ENCODE measurements around the gene GP9.
A peak's percentile ranks its signal among the peaks of the same experiment; 100 is the strongest.

GP9 gene

GRCh38 chr3:129060276-129061022 is at the start of gene GP9:
Gene GP9 (plus strand): TSS chr3:129060779. CDS start chr3:129061740, 961 bp downstream.
- no peak within 1 kb of the TSS for H3K27ac ChIP-seq
- TF ChIP-seq CTCF (IDR thresholded peaks at IDR 0.05) = no peak

- no peak overlapping the region for H3K27ac ChIP-seq
- TF ChIP-seq ZFX (IDR thresholded peaks at IDR 0.05; ENCODE audit: borderline replicate concordance) (no peak), CTCF (IDR thresholded peaks at IDR 0.05) (no peak)
Observed at GRCh38 chr3:129013491-129013891, 47.1 kb upstream of the GP9 start.

- TF ChIP-seq ZFX (IDR thresholded peaks at IDR 0.05; ENCODE audit: borderline replicate concordance) (no peak), CTCF (IDR thresholded peaks at IDR 0.05) (no peak)
- no peak overlapping the region for H3K27ac ChIP-seq
Observed at GRCh38 chr3:129014148-129014547, 46.4 kb upstream of the GP9 start.

- no peak for TF ChIP-seq ZFX (IDR thresholded peaks at IDR 0.05; ENCODE audit: borderline replicate concordance)
- no peak for TF ChIP-seq CTCF (IDR thresholded peaks at IDR 0.05)
- no peak overlapping the region for H3K27ac ChIP-seq
Observed at GRCh38 chr3:129014793-129015345, 45.7 kb upstream of the GP9 start.

- no peak overlapping the region for H3K27ac ChIP-seq
Observed at GRCh38 chr3:129015388-129016105, 45.0 kb upstream of the GP9 start.

GRCh38 chr3:129016356-129016719 is 44.2 kb upstream of the GP9 start:
- TF ChIP-seq ZFX (IDR thresholded peaks at IDR 0.05; ENCODE audit: borderline replicate concordance) (no peak), CTCF (IDR thresholded peaks at IDR 0.05) (peak; percentile 7; the same call in 1 of the 2 replicates)
- no peak overlapping the region for H3K27ac ChIP-seq

More at GRCh38 chr3:129015388-129016105, 45.0 kb upstream of the GP9 start:
- no peak for TF ChIP-seq ZFX (IDR thresholded peaks at IDR 0.05; ENCODE audit: borderline replicate concordance)
- no peak for TF ChIP-seq CTCF (IDR thresholded peaks at IDR 0.05)

Measured in 22Rv1 (cell line).